OCI-LY7 (cell line): ENCODE results near the gene MSRB3. TPM values are rescaled to one million over a fixed set of nuclear protein-coding genes. Genes with fewer than 3 reads are reported as not detected.

Source experiments
- BruUV-seq: library from RNA; stranded (reverse); fragments of 400-500 nt; replicated peaks from 2 replicates; lab custom pipeline; 2021; lab: Mats Ljungman, UMichigan
- CTCF ChIA-PET: fragments of 300-600 bp; sonication (Branson Sonifier 250); formaldehyde crosslinking; loops from one replicate; lab custom pipeline; 2022; ENCODE audit warnings: antibody characterized with exemption; ENCODE audit not compliant: unreplicated experiment; lab: Charles Lee
- POLR2A ChIA-PET: fragments of 300-600 bp; sonication (Branson Sonifier 250); formaldehyde crosslinking; loops from one replicate; lab custom pipeline; 2022; ENCODE audit warnings: antibody characterized with exemption; lab: Charles Lee
- DNase-seq: peaks from one replicate; pipeline ENCODE4 v3.0.0-alpha.2; 2015; ENCODE audit warnings: low spot score
- H2AFZ ChIP-seq: fragments of 200-600 bp; sonication (generic), shearing (Covaris generic); 2 replicates; pipeline ENCODE4 v1.6.1; 2014; ENCODE audit warnings: mild to moderate bottlenecking, antibody characterized with exemption, low read length, moderate library complexity
- H3K27ac ChIP-seq: fragments of 200-600 bp; sonication (generic); 2 replicates; pipeline ENCODE4 v1.5.1; 2014; ENCODE audit warnings: mixed run types, low read depth, mild to moderate bottlenecking, moderate library complexity, low read length, inconsistent platforms; ENCODE audit not compliant: poor library complexity, severe bottlenecking
- H3K36me3 ChIP-seq: fragments of 200-600 bp; sonication (generic); 2 replicates; pipeline ENCODE4 v1.6.1; 2014; ENCODE audit warnings: mild to moderate bottlenecking, antibody characterized with exemption, low read length, moderate library complexity, mixed read lengths; ENCODE audit not compliant: insufficient read depth
- H3K4me1 ChIP-seq: fragments of 200-600 bp; sonication (generic); 2 replicates; pipeline ENCODE4 v1.5.1; 2014; ENCODE audit warnings: mild to moderate bottlenecking, low read length; ENCODE audit not compliant: insufficient read depth, poor library complexity, severe bottlenecking
- H3K4me2 ChIP-seq: fragments of 200-600 bp; sonication (generic); 2 replicates; pipeline ENCODE4 v1.6.1; 2014; ENCODE audit warnings: mild to moderate bottlenecking, low read length
- H3K4me3 ChIP-seq: fragments of 200-600 bp; sonication (generic); 2 replicates; pipeline ENCODE4 v1.5.1; 2014; ENCODE audit warnings: mild to moderate bottlenecking, low read depth, low read length; ENCODE audit not compliant: poor library complexity, severe bottlenecking
- H3K79me2 ChIP-seq: fragments of 200-600 bp; sonication (generic); 2 replicates; pipeline ENCODE4 v1.6.1; 2016; ENCODE audit warnings: low read depth, mild to moderate bottlenecking, low read length, moderate library complexity, mixed read lengths; ENCODE audit not compliant: insufficient read depth
- H3K9me2 ChIP-seq: fragments of 200-600 bp; sonication (generic); 2 replicates; pipeline ENCODE4 v1.6.1; 2016; ENCODE audit warnings: mild to moderate bottlenecking, low read length, mixed read lengths; ENCODE audit not compliant: insufficient read depth
- H3K9me3 ChIP-seq: fragments of 200-600 bp; sonication (generic); 2 replicates; pipeline ENCODE4 v1.6.1; 2014; ENCODE audit warnings: mild to moderate bottlenecking, mixed run types, low read length, mixed read lengths
- H4K20me1 ChIP-seq: fragments of 200-600 bp; sonication (generic); 2 replicates; pipeline ENCODE4 v1.6.1; 2014; ENCODE audit warnings: mild to moderate bottlenecking, antibody characterized with exemption, low read length, moderate library complexity, mixed read lengths; ENCODE audit not compliant: insufficient read depth
- CTCF ChIP-seq: fragments of 200-600 bp; sonication (generic); conservative IDR thresholded peaks from 2 replicates; pipeline ENCODE4 v1.5.1; 2014; ENCODE audit warnings: mild to moderate bottlenecking, antibody characterized with exemption, low read length, moderate library complexity, mixed read lengths
- EZH2phosphoT487 ChIP-seq: fragments of 200-600 bp; sonication (generic); IDR thresholded peaks from 2 replicates; pipeline ENCODE4 v1.6.1; 2018; ENCODE audit warnings: low read depth, borderline replicate concordance, mild to moderate bottlenecking, mixed run types, antibody characterized with exemption, low read length, moderate library complexity, mixed read lengths
- intact Hi-C: fragments of 100-400 bp; cut with micrococcal nuclease; formaldehyde crosslinking; loops from one replicate; pipeline ENCODE4 v1.10.0; 2022; ENCODE audit not compliant: unreplicated experiment
- total RNA-seq, 2 experiments: library from RNA; depleted of rRNA in 1 of 2; stranded (reverse); fragments of >200 nt in 1 of 2; shearing (Covaris generic) in 1 of 2; gene quantifications; 2 replicates each; pipeline ENCODE4 v1.2.3, GENCODE V29; 2014 to 2022

MSRB3 gene
- total RNA-seq, 2 experiments from 2014 or later = not detected

GRCh38 chr12:65466911-65467310 lies 188.4 kb downstream of the MSRB3 start:
- H3K79me2 ChIP-seq = no peaks in the 10 kb centered on the region
- TF ChIP-seq CTCF (no peak), EZH2phosphoT487 (no peak)
- DNase-seq = no peak

GRCh38 chr12:65470256-65470655 lies 191.8 kb downstream of the MSRB3 start:
- BruUV-seq = no TSS peak
- Histone ChIP-seq H4K20me1 (no peaks in the 10 kb centered on the region), H2AFZ (no peak overlapping the region), H3K4me3 (no peak overlapping the region), H3K9me2 (no peaks in the 10 kb centered on the region), H3K9me3 (no peaks in the 10 kb centered on the region), H3K79me2 (no peaks in the 10 kb centered on the region), H3K4me1 (no peaks in the 10 kb centered on the region), H3K36me3 (no peaks in the 10 kb centered on the region), H3K4me2 (no peak overlapping the region), H3K27ac (no peak overlapping the region)
- intact Hi-C loops = no loop called here
- POLR2A ChIA-PET = interaction anchor here (0.6 kb wide), 1 partner anchor 541 kb away, joined by 3 read pairs; no protein-coding TSS in a partner anchor
- TF ChIP-seq CTCF (no peak), EZH2phosphoT487 (no peak)
- DNase-seq = no peak
- CTCF ChIA-PET = no interaction called here

More at GRCh38 chr12:65466911-65467310, 188.4 kb downstream of the MSRB3 start:
- BruUV-seq = no TSS peak
- Histone ChIP-seq H4K20me1 (no peaks in the 10 kb centered on the region), H3K27ac (no peak overlapping the region), H3K9me2 (no peaks in the 10 kb centered on the region), H3K4me2 (no peak overlapping the region), H3K9me3 (no peaks in the 10 kb centered on the region), H3K36me3 (no peaks in the 10 kb centered on the region), H2AFZ (no peak overlapping the region), H3K4me3 (no peak overlapping the region), H3K4me1 (no peaks in the 10 kb centered on the region)
- intact Hi-C loops = no loop called here
- ChIA-PET POLR2A (interaction anchor here (0.7 kb wide), 1 partner anchor 84 kb away, joined by 3 read pairs; no protein-coding TSS in a partner anchor), CTCF (no interaction called here)

- H3K9me3 ChIP-seq = no peaks in the 10 kb centered on the region
- H3K36me3 ChIP-seq = no peaks in the 10 kb centered on the region
- POLR2A ChIA-PET = no interaction called here
- no peak overlapping the region for H2AFZ ChIP-seq
- H3K27ac ChIP-seq = no peak overlapping the region
- no peaks in the 10 kb centered on the region for H3K79me2 ChIP-seq
- no peak for TF ChIP-seq CTCF
- no peak for TF ChIP-seq EZH2phosphoT487
- intact Hi-C loops = no loop called here
- H4K20me1 ChIP-seq = no peaks in the 10 kb centered on the region
- no peak overlapping the region for H3K4me2 ChIP-seq
- H3K4me3 ChIP-seq = no peak overlapping the region
- no peak for DNase-seq
- BruUV-seq = no TSS peak
- CTCF ChIA-PET = no interaction called here
- no peaks in the 10 kb centered on the region for H3K4me1 ChIP-seq
- H3K9me2 ChIP-seq = no peaks in the 10 kb centered on the region
Measured at GRCh38 chr12:65472079-65472478, 193.6 kb downstream of the MSRB3 start.
